IPS-NIHi7 (cell line): ENCODE data around the gene BMP6.

Experiments used
- DNase-seq: peaks from one replicate; pipeline ENCODE4 v3.0.0; 2012; ENCODE audit warnings: mixed read lengths; ENCODE audit errors: extremely low spot score

The BMP6 gene

DNA sequence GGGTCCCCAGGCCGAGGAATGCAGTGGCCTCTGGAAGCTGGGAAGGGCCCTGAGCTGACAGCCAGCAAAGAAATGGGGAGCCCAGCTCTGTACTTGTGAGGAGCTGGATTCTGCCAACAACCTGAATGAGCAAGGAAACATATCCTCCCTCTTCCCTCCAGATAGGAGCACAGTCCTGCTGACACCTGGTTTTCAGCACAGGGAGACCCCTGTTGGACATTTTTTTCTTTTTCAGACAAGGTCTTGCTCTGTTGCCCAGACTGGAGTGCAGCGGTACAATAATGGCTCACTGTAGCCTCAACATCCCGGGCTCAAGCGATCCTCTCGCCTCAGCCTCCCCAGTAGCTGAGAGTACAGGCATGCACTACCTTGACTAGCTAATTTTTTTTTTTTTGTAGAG lies 21.5 kb downstream of the BMP6 start:
- no peak for DNase-seq

DNA sequence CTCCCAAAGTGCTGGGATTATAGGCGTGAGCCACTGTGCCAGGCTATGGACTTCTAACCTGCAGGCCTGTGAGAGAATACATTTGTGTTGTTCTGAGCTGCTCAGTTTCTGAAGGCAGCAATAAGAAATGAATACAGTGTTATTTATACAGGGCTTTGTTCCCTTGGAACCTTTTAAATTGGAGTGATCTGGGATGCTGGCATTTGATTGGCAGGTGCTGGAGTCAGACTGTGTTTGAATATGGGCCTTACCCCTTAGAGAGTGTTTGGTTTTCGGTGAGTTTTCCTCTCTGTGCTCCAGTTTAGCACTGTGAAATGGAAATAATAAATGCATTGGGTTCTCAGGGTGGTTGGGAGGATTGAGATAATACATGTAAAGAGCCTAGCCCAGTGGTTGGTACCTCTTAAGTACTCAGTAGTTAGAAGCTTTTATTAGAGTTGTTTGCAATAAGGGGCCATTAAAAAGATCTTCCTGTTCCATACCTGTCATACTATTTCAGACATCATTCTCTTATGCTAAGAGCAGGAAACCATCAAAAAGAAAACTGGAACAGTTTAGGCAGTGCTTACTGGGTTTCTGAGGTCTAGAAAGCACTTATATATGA lies 22.1 kb downstream of the BMP6 start:
- DNase-seq: no peak

- DNase-seq: no peak
Measured at GRCh38 chr6:7749478-7749877, 23.6 kb downstream of the BMP6 start.

GRCh38 chr6:7750197-7750596 lies 24.3 kb downstream of the BMP6 start:
- DNase-seq: no peak

- no peak for DNase-seq
Measured at GRCh38 chr6:7758456-7758855, 32.6 kb downstream of the BMP6 start.

DNA sequence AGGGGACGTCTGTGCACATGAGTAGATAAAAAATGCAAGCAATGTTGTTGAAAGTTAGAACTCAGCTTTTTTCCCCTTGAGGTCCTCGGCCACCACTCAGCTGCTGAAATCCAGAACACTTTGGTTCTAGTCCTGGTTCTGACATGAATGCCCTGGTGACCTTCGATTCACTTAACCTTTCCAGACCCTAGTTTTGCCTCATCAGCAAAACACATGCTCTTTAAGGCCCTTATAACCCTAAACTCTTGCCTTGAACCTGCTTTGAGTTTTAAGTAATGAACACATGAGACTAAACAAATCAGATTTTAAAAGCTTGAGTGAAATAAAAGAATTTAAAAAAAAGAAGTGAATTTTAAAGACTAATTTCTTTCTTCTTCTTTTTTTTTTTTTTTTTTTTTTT lies 33.4 kb downstream of the BMP6 start:
- DNase-seq: no peak

DNA sequence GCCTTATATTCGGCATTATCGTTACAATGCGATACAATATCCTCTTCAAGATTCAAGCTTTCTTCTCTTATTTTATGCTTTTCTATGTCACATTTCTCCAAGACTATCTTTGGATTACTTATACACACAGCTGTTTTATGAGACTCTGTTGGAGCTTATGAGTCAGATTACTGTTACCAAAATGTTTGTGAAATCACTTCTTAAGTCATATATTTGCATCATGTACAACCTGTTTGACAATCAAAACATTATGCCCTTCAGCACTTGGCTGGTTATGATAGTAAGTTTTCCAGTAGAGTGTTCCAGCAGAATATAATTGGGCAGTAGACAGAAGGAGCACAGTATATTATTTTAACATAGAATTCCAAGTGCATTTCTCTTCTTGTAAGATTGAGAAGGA lies 35.2 kb downstream of the BMP6 start:
- no peak for DNase-seq

- DNase-seq: no peak
Measured at GRCh38 chr6:7762760-7763159, 36.9 kb downstream of the BMP6 start.

DNA sequence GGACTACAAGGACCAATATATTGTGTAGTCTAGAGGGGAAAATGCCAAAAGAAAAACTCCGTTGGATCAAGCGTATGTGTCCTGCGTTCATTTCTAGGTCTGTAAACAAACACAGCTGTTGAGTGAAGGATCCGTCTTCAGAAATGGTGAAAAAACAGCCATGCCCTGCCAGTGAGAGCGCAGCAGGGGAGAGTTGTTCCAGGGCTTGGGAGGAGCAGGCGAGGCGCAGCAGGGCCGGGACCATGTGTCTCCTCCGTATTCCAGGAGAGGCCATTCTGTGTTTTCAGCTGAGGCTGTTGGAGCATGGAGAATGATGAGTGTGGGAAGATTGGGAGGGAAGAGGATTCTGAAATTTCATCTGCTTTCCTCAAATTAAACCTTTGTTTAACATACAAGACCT lies 38.0 kb downstream of the BMP6 start:
- no peak for DNase-seq

DNA sequence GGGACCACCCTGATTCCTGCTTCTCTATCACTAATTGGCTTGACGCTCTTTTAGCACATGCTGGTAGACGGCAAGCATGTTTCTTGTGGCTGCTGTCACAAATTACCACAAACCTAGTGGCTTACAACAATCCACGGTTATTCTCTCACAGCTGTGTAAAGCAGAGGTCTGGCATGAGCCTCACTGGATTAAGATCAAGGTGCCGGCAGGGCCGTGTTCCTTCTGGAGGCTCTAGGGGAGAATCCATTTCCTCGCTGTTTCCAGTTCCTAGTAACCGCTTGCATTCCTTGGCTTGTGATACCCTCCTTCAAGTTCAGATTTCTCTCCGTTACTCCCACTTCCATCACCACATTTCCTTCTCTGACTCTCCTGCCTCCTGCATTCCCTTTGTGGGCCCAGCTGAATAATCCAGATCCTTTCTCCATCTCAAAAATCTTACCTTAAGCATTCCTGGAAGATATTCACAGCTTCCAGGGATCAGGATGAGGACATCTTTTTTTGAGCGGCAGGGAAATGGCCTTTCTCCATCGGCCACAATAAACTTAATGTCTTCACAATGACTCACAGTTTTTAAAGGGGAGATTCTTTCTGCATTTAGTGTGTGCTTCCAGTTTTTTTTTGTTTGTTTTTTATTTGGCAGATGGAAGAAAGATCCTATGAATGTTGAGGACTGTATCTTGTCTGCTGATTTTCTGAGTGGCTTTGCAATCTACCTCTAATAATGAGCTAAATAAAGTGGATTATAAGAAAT lies 39.9 kb downstream of the BMP6 start:
- DNase-seq: no peak

DNA sequence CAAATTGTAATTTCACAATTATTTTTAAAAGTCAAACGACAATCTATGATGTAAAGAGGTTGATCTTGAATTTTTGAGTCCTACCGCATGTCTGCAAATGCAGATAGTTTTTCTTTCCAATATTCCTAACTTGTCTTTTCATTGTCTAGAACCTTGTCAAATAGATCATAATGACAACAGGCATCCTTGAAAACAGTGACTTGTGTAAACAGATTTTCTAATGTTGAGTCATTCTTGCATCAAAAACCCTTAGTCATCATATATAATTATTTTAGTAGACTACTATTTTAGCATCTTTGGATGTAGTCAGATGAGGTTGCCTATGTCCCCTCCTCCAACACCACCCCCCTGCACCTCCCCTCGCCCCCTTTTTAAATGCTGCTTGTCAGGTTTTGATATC lies 43.8 kb downstream of the BMP6 start:
- DNase-seq: no peak

- DNase-seq: no peak
Measured at GRCh38 chr6:7770111-7770510, 44.2 kb downstream of the BMP6 start.

GRCh38 chr6:7770601-7771000 lies 44.7 kb downstream of the BMP6 start:
- DNase-seq: no peak

DNA sequence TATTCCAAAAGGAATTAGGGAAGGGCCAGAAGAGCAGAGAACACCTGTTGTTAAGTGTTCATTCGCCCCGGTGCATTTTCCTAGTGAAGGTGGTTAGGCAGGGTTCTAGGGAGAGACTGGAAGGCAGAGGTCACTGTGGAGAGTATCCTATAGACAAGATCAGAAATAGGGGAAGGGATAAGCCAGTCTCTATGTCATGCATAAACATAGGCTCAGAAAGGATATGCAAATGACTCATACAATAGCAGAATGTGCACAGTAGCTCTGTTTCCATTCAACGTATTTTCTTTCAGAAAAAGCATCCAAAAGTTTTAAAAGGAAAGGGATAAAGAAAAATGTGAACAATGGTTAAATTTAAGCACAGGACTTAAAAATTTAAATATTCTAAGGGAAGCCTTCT lies 47.4 kb downstream of the BMP6 start:
- no peak for DNase-seq

DNA sequence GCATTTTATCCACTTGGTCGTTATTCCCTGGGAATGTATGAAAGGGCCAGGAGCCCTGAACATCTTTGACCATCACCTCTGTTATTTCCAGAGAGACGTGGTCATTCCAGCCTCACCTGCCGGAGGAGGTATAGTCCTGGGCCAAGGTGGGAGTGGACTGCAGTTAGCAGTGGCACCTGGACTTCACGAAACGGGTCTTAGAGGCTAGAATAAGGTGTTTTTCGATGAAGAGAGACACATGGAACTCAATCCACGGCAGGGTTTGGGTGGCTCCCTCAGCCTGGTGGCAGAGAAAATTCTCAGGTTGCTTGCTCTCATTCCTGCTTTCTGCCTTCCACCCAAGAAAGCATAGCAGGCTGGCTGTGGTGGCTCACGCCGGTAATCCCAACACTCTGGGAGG lies 48.0 kb downstream of the BMP6 start:
- no peak for DNase-seq

GRCh38 chr6:7776509-7776908 lies 50.6 kb downstream of the BMP6 start:
- DNase-seq: no peak

DNA sequence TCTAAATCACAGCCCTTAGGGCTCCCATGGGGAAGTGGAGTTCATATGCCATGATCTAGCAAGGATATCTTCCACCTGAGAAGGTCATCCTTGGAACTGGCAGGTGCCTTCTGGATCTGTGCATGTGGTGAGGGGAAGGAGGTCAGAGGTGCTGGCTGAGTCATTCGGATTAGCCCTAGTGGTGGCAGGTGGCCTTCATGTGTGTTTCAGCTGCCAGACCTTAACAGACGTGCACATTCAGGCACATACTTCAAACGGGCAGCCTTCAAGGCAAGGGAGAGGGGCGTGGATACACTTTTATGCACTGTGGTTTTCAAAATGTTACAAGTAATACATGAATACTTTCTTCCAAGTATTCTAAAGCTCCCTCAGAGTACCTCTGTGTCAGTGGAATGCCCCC lies 51.2 kb downstream of the BMP6 start:
- no peak for DNase-seq

DNA sequence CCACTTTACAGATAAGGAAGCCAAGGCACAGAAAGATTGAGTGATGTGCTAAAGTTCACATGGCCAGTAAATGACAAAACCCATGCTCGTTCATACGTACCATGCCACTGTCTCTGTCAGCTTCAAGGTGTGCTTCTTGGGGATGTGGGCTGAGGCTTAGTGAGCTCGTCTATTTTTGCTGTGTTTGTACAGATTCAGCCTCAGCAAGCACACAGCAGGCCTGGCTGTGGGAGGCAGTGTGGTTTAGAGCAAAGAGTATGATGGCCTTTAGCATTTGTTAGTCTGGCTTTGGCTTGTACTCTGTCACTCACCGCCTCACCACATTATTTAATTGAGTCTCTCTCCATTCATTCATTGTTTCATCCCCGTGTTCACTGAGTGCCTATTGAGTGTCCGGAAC lies 55.3 kb downstream of the BMP6 start:
- no peak for DNase-seq

GRCh38 chr6:7784248-7784647 lies 58.3 kb downstream of the BMP6 start:
- no peak for DNase-seq

DNA sequence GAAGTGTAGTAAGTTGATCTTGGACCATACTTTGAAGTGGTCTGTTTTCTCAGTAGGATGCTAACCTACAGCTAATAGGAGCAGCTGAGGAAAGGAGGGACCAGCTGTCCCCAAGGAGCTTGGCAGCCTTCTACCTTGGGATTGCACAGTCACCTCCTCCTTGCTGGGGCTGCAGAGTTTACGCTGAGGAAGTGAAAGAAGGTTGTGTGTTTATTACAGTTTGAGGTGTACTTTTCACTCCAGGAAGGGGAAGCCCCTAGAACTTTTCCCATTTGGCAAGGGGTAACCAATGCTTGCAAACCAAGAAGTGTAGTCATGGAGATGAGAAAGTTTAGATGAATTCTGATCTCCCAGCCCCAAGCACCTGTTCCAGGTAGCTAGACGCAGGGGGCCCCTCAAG lies 58.8 kb downstream of the BMP6 start:
- DNase-seq: no peak

- no peak for DNase-seq
Measured at GRCh38 chr6:7785243-7786035, 59.5 kb downstream of the BMP6 start.

DNA sequence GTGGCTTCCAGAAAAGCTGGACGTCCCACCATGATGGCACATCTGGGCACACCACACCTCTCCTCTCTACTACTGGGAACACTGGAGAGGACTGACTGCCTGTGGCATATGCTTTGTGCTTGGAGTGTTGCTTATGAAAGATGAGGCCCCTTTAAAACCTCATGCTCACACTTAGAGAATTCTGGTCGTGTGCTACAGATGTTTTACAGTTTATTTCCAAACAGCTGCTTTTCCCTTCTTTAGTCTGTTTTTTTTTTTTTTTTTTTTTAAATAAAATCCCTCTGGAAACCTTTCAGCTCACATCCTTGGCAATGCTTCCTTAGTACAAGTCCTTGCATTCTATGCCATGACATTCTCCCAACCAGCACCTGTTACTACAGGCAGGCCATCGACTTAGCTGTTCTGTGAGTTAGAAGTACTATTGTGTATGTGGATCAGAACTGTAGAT lies 60.3 kb downstream of the BMP6 start:
- no peak for DNase-seq

GRCh38 chr6:7787137-7787608 lies 61.3 kb downstream of the BMP6 start:
- no peak for DNase-seq
